SK-N-SH (cell line): ENCODE data around the gene VANGL1. TPM values are rescaled to one million over a fixed set of nuclear protein-coding genes. Genes with fewer than 3 reads are reported as not detected.

ENCODE experiments used
- CTCF ChIA-PET: fragments of 300-600, 350-600 bp; formaldehyde crosslinking; extraction: SDS; loops from one replicate; lab custom pipeline; 2021; lab: Yijun Ruan, JAX
- POLR2A ChIA-PET: fragments of 350-600 bp; sonication (Branson Sonifier 250); formaldehyde crosslinking; extraction: SDS; loops from one replicate; lab custom pipeline; 2020; ENCODE audit warnings: antibody characterized with exemption, inconsistent platforms; lab: Yijun Ruan, JAX
- DNase-seq: peaks from one replicate; pipeline ENCODE4 v3.0.0; 2012
- H2AFZ ChIP-seq: fragments of 200-600 bp; sonication (generic); 2 replicates; pipeline ENCODE4 v1.8.1; 2016; ENCODE audit warnings: antibody characterized with exemption, mild to moderate bottlenecking, low read depth
- H3F3A ChIP-seq: fragments of 200-600 bp; sonication (generic); replicated peaks from 2 replicates; pipeline ENCODE3; 2016; ENCODE audit warnings: antibody characterized with exemption, mild to moderate bottlenecking; ENCODE audit not compliant: insufficient read depth
- H3K27ac ChIP-seq, 2 experiments: fragments of 200-500 bp in 1 of 2; fragments of 200-600 bp in 1 of 2; sonication (Bioruptor generic) in 1 of 2; sonication (generic), shearing (Covaris generic) in 1 of 2; 2 replicates each; pipeline versions ENCODE4 v1.5.1 to v1.6.1; 2014 to 2016; ENCODE audit warnings: low read depth in 2 of 2, inconsistent platforms in 1 of 2, low read length in 1 of 2, mild to moderate bottlenecking in 1 of 2, mixed read lengths in 1 of 2
- H3K27me3 ChIP-seq: fragments of 200-600 bp; sonication (generic), shearing (Covaris generic); 2 replicates; pipeline ENCODE4 v1.6.1; 2016; ENCODE audit warnings: mixed run types; ENCODE audit not compliant: insufficient read depth
- H3K36me3 ChIP-seq, 2 experiments: fragments of 200-500 bp in 1 of 2; fragments of 200-600 bp in 1 of 2; sonication (Bioruptor generic) in 1 of 2; sonication (generic) in 1 of 2; replicated peaks in 1 of 2; 2 replicates each; pipeline versions ENCODE3 to v1.5.1; 2014 to 2016; ENCODE audit warnings: low read length in 1 of 2, mild to moderate bottlenecking in 1 of 2; ENCODE audit not compliant: insufficient read depth in 2 of 2, control insufficient read depth in 1 of 2
- H3K4me1 ChIP-seq, 2 experiments: fragments of 200-500 bp in 1 of 2; fragments of 200-600 bp in 1 of 2; sonication (Bioruptor generic) in 1 of 2; sonication (generic), shearing (Covaris generic) in 1 of 2; 2 replicates each; pipeline versions ENCODE4 v1.5.1 to v1.6.1; 2014 to 2016; ENCODE audit warnings: low read depth in 1 of 2, low read length in 1 of 2, mixed run types in 1 of 2; ENCODE audit not compliant: insufficient read depth in 2 of 2, control insufficient read depth in 1 of 2
- H3K4me2 ChIP-seq: fragments of 200-600 bp; sonication (generic), shearing (Covaris generic); 2 replicates; pipeline ENCODE4 v1.6.1; 2017; ENCODE audit warnings: mixed run types
- H3K4me3 ChIP-seq, 2 experiments: fragments of 200-500 bp in 1 of 2; fragments of 200-600 bp in 1 of 2; sonication (Bioruptor generic) in 1 of 2; sonication (generic), shearing (Covaris generic) in 1 of 2; 2 replicates each; pipeline versions ENCODE4 v1.5.1 to v1.8.1; 2014 to 2016; ENCODE audit warnings: low read depth in 2 of 2, inconsistent platforms in 1 of 2, low read length in 1 of 2, mild to moderate bottlenecking in 1 of 2, mixed read lengths in 1 of 2, moderate library complexity in 1 of 2
- H3K79me2 ChIP-seq: fragments of 200-600 bp; sonication (generic); 2 replicates; pipeline ENCODE4 v1.8.1; 2017; ENCODE audit warnings: mild to moderate bottlenecking; ENCODE audit not compliant: insufficient read depth
- H3K9ac ChIP-seq: fragments of 200-600 bp; sonication (generic); 2 replicates; pipeline ENCODE4 v1.6.1; 2017; ENCODE audit warnings: mixed run types
- H3K9me2 ChIP-seq: fragments of 200-600 bp; sonication (generic); 2 replicates; pipeline ENCODE4 v1.6.1; 2017; ENCODE audit warnings: mixed run types
- H3K9me3 ChIP-seq: fragments of 200-600 bp; sonication (generic); 2 replicates; pipeline ENCODE4 v1.6.1; 2017; ENCODE audit warnings: mixed run types, mild to moderate bottlenecking, moderate library complexity
- H4K20me1 ChIP-seq: fragments of 200-600 bp; sonication (generic); 2 replicates; pipeline ENCODE4 v1.6.1; 2017; ENCODE audit warnings: mild to moderate bottlenecking, mixed run types; ENCODE audit not compliant: insufficient read depth
- CHD2 ChIP-seq: fragments of 150-350 bp; IDR thresholded peaks from 2 replicates; pipeline ENCODE4 v1.6.1; 2018; ENCODE audit warnings: low read length; ENCODE audit not compliant: partially characterized antibody
- ELF1 ChIP-seq: IDR thresholded peaks from 2 replicates; pipeline ENCODE4 v1.4.0; 2012
- FOXM1 ChIP-seq: IDR thresholded peaks from 2 replicates; pipeline ENCODE4 v1.4.0; 2012; ENCODE audit warnings: low read depth, mild to moderate bottlenecking
- GABPA ChIP-seq: IDR thresholded peaks from 2 replicates; pipeline ENCODE4 v1.4.0; 2012; ENCODE audit warnings: low read depth, mild to moderate bottlenecking
- IRF3 ChIP-seq: fragments of 150-350 bp; IDR thresholded peaks from 2 replicates; pipeline ENCODE4 v1.6.1; 2016; ENCODE audit warnings: mild to moderate bottlenecking, low read depth, low read length
- MXI1 ChIP-seq: IDR thresholded peaks from 2 replicates; pipeline ENCODE4 v1.6.1; 2012; ENCODE audit warnings: mild to moderate bottlenecking, low read depth, low read length, improper control_type of control experiment
- PBX3 ChIP-seq: IDR thresholded peaks from 2 replicates; pipeline ENCODE4; 2012
- RAD21 ChIP-seq: IDR thresholded peaks from 2 replicates; pipeline ENCODE4 v1.6.1; 2012; ENCODE audit warnings: mild to moderate bottlenecking, low read length
- RCOR1 ChIP-seq: fragments of 150-350 bp; IDR thresholded peaks from 2 replicates; pipeline ENCODE4 v1.6.1; 2017; ENCODE audit warnings: antibody characterized with exemption, low read length
- REST ChIP-seq: IDR thresholded peaks from 2 replicates; pipeline ENCODE4 v1.6.1; 2012; ENCODE audit warnings: mild to moderate bottlenecking, low read depth, low read length, moderate library complexity
- RXRA ChIP-seq: IDR thresholded peaks from 2 replicates; pipeline ENCODE4 v1.4.0; 2012; ENCODE audit warnings: low read depth, mild to moderate bottlenecking, borderline replicate concordance
- SIN3A ChIP-seq: IDR thresholded peaks from 2 replicates; pipeline ENCODE4 v1.6.1; 2012; ENCODE audit warnings: low read depth, mild to moderate bottlenecking, low read length, moderate library complexity, borderline replicate concordance
- SMC3 ChIP-seq: IDR thresholded peaks from 2 replicates; pipeline ENCODE4 v1.6.1; 2012; ENCODE audit warnings: low read depth, low read length, improper control_type of control experiment
- TCF12 ChIP-seq: IDR thresholded peaks from 2 replicates; pipeline ENCODE4 v1.4.0; 2012
- YY1 ChIP-seq: IDR thresholded peaks from 2 replicates; pipeline ENCODE4 v1.4.0; 2012; ENCODE audit warnings: low read depth, mild to moderate bottlenecking
- WGBS: methylation state at CpG from one replicate; pipeline ENCODE4 v1.1.6; 2017; ENCODE audit warnings: low lambda C conversion rate; 5-methylcytosine and 5-hydroxymethylcytosine counted together
- polyA plus RNA-seq, 3 experiments: library from polyadenylated mRNA; depleted of rRNA; stranded (reverse); fragments of >200 nt; gene quantifications; 2 replicates each; pipeline ENCODE4 v1.2.3, GENCODE V29; 2012
- TF ChIP-seq, protein P1 (sequence below): IDR thresholded peaks from 2 replicates; pipeline ENCODE4 v1.4.0; 2012; ENCODE audit warnings: low read depth, borderline replicate concordance

Gene VANGL1
- polyA plus RNA-seq, 1 of the 3 experiments (the other 2 are of a cell fraction): 5.4 TPM

DNA sequence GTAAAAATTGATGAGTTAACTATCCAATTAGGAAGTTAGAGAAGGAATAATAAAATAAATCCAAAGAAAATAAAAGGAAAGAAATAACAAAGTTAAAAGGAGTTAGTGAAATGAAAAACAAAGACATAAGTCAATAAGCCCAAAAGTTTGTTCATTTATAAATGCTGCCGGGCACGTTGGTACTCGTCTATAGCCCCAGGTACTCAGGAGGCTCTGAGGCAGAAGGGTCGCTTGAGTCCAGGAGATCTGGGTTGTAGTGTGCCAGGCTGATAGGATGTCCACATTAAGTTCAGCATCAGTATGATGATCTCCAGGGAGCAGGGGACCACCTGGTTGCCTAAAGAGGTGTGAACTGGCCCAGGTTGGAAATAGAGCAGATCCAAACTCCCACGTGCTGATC lies 35.5 kb upstream of the VANGL1 start:
- Histone ChIP-seq H3K79me2 (no peaks in the 10 kb centered on the region), H4K20me1 (no peaks in the 10 kb centered on the region), H3K27ac (no peak overlapping the region), H3K4me1 (no peaks in the 10 kb centered on the region), H2AFZ (no peak overlapping the region), H3K27me3 (no peaks in the 10 kb centered on the region), H3K9ac (no peak overlapping the region), H3K36me3 (no peaks in the 10 kb centered on the region), H3K9me2 (no peaks in the 10 kb centered on the region), H3K4me3 (no peak overlapping the region), H3F3A (no peaks in the 10 kb centered on the region), H3K9me3 (no peaks in the 10 kb centered on the region), H3K4me2 (no peak overlapping the region)
- CTCF ChIA-PET: interaction anchor here (0.7 to 4.6 kb wide), 5 partner anchors 94 to 165 kb away, joined by 3 to 55 read pairs (median 5); no protein-coding TSS in a partner anchor
- no peak for TF ChIP-seq RAD21
- TF ChIP-seq, protein P1, sequence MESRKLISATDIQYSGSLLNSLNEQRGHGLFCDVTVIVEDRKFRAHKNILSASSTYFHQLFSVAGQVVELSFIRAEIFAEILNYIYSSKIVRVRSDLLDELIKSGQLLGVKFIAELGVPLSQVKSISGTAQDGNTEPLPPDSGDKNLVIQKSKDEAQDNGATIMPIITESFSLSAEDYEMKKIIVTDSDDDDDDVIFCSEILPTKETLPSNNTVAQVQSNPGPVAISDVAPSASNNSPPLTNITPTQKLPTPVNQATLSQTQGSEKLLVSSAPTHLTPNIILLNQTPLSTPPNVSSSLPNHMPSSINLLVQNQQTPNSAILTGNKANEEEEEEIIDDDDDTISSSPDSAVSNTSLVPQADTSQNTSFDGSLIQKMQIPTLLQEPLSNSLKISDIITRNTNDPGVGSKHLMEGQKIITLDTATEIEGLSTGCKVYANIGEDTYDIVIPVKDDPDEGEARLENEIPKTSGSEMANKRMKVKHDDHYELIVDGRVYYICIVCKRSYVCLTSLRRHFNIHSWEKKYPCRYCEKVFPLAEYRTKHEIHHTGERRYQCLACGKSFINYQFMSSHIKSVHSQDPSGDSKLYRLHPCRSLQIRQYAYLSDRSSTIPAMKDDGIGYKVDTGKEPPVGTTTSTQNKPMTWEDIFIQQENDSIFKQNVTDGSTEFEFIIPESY: no peak
- no peak for TF ChIP-seq IRF3
- no peak for TF ChIP-seq GABPA
- TF ChIP-seq REST: no peak
- no peak for DNase-seq
- POLR2A ChIA-PET: no interaction called here
- 41% methylated on average over 5 of the region's 5 CpGs for WGBS

GRCh38 chr1:115609021-115609420 lies 32.7 kb upstream of the VANGL1 start:
- H3K9me2 ChIP-seq: no peaks in the 10 kb centered on the region
- H3K4me1 ChIP-seq: no peaks in the 10 kb centered on the region
- H3K36me3 ChIP-seq: no peaks in the 10 kb centered on the region
- H3K27ac ChIP-seq: no peak overlapping the region
- no peak overlapping the region for H3K9ac ChIP-seq
- no peak overlapping the region for H3K4me3 ChIP-seq
- H3K79me2 ChIP-seq: no peaks in the 10 kb centered on the region
- no peaks in the 10 kb centered on the region for H3K9me3 ChIP-seq
- no peaks in the 10 kb centered on the region for H4K20me1 ChIP-seq
- H3K4me2 ChIP-seq: no peak overlapping the region
- ChIA-PET POLR2A (interaction anchor here (1.6 kb wide), 1 partner anchor 156 kb away, joined by 4 read pairs; no protein-coding TSS in a partner anchor), CTCF (interaction anchor here (0.9 to 4.6 kb wide), 26 partner anchors 8 to 471 kb away, joined by 3 to 106 read pairs (median 7); partner anchors contain the start of genes CASQ2 and VANGL1)
- peaks cover 16% of the 10 kb centered on the region; the same call in 1 of the 2 replicates for H3K27me3 ChIP-seq
- no peaks in the 10 kb centered on the region for H3F3A ChIP-seq
- 53% methylated on average over 1 of the region's 1 CpG for WGBS
- DNase-seq: no peak
- no peak overlapping the region for H2AFZ ChIP-seq
- no peak for TF ChIP-seq RCOR1
- no peak for TF ChIP-seq FOXM1
- no peak for TF ChIP-seq TCF12
- TF ChIP-seq ELF1: no peak
- no peak for TF ChIP-seq CHD2
- no peak for TF ChIP-seq SMC3
- no peak for TF ChIP-seq PBX3
- no peak for TF ChIP-seq SIN3A
- TF ChIP-seq REST: no peak
- no peak for TF ChIP-seq GABPA
- TF ChIP-seq RAD21: no peak
- no peak for TF ChIP-seq YY1
- TF ChIP-seq MXI1: no peak
- no peak for TF ChIP-seq RXRA
